HG02763 (cell line): ENCODE results near the gene LYRM1.
A peak's percentile ranks its signal among the peaks of the same experiment; 100 is the strongest.
"Not testable (repeated sequence)": the region's sequence is repeated elsewhere in the genome, so short reads cannot be mapped to it uniquely, and the experiment has no call there.

Experiments
- ATAC-seq: cut with Tn5 transposase; IDR thresholded peaks from one replicate; pipeline ENCODE4 v1.9.1; 2021; ENCODE audit warnings: mild to moderate bottlenecking, moderate library complexity; ENCODE audit not compliant: unreplicated experiment

Gene LYRM1

GRCh38 chr16:20900299-20901067, at the start of gene LYRM1, which contains the start of gene DCUN1D3:
LYRM1 (plus strand) TSS chr16:20900771; CDS start chr16:20915556, 14,785 bp downstream.
DCUN1D3 (minus strand) TSS chr16:20900358; CDS start chr16:20862538, 37,820 bp downstream.
- ATAC-seq: peak; percentile 76

- ATAC-seq: no peak
These were observed 49.6 kb upstream of the LYRM1 start for GRCh38 chr16:20850981-20851380.

- no peak for ATAC-seq
These were observed 49.0 kb upstream of the LYRM1 start for GRCh38 chr16:20851601-20852000.

- no peak for ATAC-seq
These were observed 47.4 kb upstream of the LYRM1 start for GRCh38 chr16:20853143-20853542.

- ATAC-seq: no peak
These were observed 46.5 kb upstream of the LYRM1 start for GRCh38 chr16:20853981-20854620.

GRCh38 chr16:20854963-20855362, 45.6 kb upstream of the LYRM1 start:
- ATAC-seq: no peak

GRCh38 chr16:20857281-20857680, 43.3 kb upstream of the LYRM1 start:
- ATAC-seq: no peak

- no peak for ATAC-seq
These were observed 41.3 kb upstream of the LYRM1 start for GRCh38 chr16:20859229-20859628.

- ATAC-seq: no peak
These were observed 40.9 kb upstream of the LYRM1 start for GRCh38 chr16:20859699-20860098.

- ATAC-seq: no peak
These were observed 40.2 kb upstream of the LYRM1 start for GRCh38 chr16:20860361-20860760.

- ATAC-seq: not testable (repeated sequence)
These were observed 39.6 kb upstream of the LYRM1 start for GRCh38 chr16:20860995-20861394.

- no peak for ATAC-seq
These were observed 38.2 kb upstream of the LYRM1 start for GRCh38 chr16:20862162-20862960.

GRCh38 chr16:20864376-20864775, 36.2 kb upstream of the LYRM1 start:
- ATAC-seq: not testable (repeated sequence)

- peak; percentile 62 for ATAC-seq
These were observed 35.0 kb upstream of the LYRM1 start for GRCh38 chr16:20865420-20866131.

- peak; percentile 9 for ATAC-seq
These were observed 34.3 kb upstream of the LYRM1 start for GRCh38 chr16:20866145-20866772.

GRCh38 chr16:20866801-20867200, 33.8 kb upstream of the LYRM1 start:
- no peak for ATAC-seq

- no peak for ATAC-seq
These were observed 33.0 kb upstream of the LYRM1 start for GRCh38 chr16:20867585-20867984.

- ATAC-seq: no peak
These were observed 31.7 kb upstream of the LYRM1 start for GRCh38 chr16:20868890-20869289.

- no peak for ATAC-seq
These were observed 30.3 kb upstream of the LYRM1 start for GRCh38 chr16:20870122-20870820.

- ATAC-seq: no peak
These were observed 29.3 kb upstream of the LYRM1 start for GRCh38 chr16:20871258-20871657.
